ENCODE data around the gene BCL2L13.
"Not testable (repeated sequence)": the region's sequence is repeated elsewhere in the genome, so short reads cannot be mapped to it uniquely, and the experiment has no call there.

Gene BCL2L13

DNA sequence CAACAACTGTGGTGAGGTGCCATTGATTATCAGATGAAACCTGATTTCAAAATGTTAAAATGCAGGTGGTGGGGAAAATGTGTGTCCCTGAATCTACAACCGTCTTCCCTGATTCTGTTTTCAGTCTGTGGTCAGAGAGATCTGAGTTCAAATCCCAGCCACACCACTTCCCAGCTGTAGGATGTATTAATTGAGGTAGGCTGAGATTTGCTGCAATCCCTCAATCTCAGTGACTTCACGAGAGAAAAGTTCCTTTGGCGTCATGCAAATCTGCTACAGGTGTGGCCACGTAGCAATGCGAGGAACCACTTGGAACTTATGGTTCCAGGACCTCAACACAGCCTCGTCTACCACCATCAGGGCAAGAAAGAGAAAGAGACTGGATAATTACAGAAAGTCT lies 56.2 kb downstream of the BCL2L13 start:
- DNase-seq (ENCODE audit: low read depth, low spot score) = no peak

DNA sequence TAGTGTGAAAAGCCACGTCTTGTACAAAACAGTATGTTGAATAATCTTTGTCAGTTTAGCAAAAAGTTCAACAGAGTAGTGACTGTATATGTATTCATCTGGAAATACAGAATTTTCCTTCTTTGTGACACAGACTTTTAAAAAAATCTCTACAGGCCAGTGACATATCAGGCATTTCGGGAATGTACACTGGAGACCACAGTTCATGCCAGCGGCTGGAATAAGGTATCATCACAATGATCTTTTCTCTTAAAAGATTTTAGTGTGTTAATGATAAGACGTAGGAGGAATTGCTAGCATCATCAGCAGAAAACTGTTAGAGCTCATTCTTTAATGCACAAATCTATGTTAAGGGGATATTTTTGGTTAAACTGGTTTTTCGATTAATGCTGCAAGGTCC lies 57.4 kb downstream of the BCL2L13 start:
- no peak for DNase-seq (ENCODE audit: low read depth, low spot score)

DNA sequence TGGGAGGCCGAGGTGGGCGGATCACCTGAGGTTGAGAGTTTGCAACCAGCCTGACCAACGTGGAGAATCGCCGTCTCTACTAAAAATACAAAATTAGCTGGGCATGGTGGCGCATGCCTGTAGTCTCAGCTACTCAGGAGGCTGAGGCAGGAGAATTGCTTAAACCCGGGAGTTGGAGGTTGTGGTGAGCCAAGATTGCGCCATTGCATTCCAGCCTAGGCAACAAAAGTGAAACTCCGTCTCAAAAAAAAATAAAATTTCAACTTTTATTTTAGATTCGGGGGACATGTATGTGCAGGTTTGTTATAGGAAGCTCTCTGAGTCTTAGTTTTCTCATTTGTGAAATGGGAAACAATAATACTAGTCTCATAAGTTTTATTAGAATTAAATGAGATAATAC lies 58.6 kb downstream of the BCL2L13 start:
- DNase-seq (ENCODE audit: low read depth, low spot score) = not testable (repeated sequence)

DNA sequence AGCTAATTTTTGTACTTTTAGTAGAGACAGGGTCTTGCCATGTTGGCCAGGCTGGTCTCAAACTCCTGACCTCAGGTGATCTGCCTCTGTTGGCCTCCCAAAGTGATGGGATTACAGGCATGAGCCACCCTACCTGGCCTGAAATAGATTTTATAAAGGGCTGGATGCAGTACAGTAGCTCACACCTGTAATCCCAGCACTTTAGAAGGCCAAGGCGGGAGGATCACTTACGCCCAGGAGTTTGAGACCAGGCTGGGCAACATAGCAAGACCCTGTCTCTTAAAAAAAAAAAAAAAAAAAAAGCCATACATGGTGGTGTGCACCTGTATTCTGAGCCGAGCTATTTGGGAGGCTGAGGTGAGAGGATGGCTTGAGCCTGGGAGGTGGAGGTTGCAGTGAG lies 59.7 kb downstream of the BCL2L13 start:
- DNase-seq (ENCODE audit: low read depth, low spot score) = not testable (repeated sequence)

DNA sequence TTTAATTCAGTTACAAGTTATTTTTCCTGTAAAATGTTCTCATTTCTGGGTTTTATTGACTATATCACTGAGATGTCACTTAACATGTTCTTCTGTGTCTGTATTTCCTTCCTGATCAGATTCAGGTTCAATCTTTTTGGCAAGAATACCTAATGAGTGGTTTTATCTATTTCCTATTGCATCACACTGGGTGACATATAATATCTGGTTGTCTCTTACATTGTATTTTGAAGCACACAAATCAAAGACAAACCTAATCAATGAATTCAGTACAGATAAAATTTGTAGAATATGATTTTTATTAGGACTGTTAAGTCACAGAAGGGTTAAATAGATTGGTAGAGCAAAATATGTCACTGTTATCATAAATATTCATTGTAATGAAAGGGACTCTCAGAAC lies 60.4 kb downstream of the BCL2L13 start:
- DNase-seq (ENCODE audit: low read depth, low spot score) = no peak

DNA sequence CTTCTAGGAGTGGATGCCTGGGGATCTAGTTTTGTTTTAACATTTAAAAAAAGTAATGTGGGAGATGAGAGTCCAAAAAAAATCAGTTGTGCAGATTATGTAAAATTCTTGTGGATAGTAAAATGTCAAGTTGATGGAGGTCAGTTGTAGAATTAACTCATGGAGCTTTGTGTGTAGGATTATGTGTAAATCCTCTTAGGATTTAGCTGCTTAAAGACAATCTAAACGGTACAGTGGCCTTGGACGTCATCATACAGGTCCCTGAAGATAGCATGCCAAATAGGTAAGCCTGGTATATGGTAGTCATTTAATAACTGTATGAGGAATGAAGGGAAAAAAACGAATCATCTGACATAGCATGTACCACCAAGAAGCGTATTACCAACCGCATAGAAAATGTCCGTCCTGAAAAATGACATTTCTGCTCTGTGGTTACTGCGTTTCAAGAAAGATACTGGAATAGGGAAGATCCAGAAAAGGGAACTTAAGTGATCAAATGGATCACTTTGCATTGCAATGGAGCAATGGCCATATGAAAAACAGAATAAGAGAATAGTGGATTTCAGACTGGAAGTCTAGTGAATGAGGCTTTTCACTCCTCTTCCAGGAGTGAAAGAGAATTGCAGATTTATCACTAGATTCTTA lies 61.3 kb downstream of the BCL2L13 start:
- no peak for DNase-seq (ENCODE audit: low read depth, low spot score)

DNA sequence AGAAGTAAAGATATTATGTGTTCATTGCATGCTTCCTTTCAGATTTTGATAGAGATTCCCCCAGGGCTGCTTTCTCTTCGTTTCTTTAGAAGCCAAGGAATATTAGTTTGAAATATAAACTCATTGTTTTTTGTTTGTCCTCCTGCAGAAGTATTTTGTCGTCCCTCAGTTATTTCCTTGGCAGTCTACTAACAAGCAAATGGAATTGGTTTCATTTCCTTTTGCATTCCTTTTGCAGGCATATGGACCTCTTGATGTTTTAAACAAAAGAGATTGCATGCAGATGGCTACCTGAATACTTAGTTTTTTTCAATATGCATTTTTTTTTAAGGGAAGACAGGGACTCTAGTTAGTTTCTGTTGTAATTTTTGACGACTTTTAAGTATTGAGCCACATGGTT lies 62.2 kb downstream of the BCL2L13 start:
- no peak for DNase-seq (ENCODE audit: low read depth, low spot score)

DNA sequence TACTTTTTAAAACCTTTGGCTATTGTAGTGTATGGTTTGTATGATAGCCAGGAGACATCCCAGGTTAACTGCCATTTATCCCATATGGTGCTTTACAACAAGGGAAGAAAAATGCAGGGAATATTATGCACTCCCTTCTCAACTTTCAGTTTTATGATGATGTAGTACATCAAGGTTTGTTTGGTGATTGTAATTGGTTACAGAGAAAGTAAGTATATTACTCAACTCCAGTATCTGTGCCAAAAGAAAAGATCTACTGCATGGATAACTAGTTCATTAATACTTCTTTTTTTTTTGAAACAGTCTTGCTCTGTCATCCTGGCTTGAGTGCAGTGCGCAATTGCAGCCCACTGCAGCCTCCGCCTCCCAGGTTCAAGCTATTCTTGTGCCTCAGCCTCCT lies 65.3 kb downstream of the BCL2L13 start:
- DNase-seq (ENCODE audit: low read depth, low spot score) = no peak

DNA sequence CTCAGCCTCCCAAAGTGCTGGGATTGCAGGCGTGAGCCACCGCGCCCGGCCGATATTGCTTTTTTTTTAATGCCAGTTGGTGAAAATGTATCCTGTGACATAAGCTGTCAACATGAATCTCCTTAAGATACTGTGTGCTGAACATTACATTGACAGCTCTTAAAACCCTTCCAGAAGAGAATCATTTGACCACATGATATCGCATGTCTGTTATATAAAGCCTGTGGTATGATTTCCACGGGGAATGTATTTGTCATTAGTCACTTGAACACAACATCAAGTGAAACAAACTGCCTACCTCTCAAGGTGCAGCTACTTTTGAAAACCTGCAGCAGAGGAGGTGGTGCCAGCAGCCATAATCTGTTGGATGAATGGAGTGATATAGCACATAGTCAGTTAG lies 67.0 kb downstream of the BCL2L13 start:
- DNase-seq (ENCODE audit: low read depth, low spot score) = no peak

DNA sequence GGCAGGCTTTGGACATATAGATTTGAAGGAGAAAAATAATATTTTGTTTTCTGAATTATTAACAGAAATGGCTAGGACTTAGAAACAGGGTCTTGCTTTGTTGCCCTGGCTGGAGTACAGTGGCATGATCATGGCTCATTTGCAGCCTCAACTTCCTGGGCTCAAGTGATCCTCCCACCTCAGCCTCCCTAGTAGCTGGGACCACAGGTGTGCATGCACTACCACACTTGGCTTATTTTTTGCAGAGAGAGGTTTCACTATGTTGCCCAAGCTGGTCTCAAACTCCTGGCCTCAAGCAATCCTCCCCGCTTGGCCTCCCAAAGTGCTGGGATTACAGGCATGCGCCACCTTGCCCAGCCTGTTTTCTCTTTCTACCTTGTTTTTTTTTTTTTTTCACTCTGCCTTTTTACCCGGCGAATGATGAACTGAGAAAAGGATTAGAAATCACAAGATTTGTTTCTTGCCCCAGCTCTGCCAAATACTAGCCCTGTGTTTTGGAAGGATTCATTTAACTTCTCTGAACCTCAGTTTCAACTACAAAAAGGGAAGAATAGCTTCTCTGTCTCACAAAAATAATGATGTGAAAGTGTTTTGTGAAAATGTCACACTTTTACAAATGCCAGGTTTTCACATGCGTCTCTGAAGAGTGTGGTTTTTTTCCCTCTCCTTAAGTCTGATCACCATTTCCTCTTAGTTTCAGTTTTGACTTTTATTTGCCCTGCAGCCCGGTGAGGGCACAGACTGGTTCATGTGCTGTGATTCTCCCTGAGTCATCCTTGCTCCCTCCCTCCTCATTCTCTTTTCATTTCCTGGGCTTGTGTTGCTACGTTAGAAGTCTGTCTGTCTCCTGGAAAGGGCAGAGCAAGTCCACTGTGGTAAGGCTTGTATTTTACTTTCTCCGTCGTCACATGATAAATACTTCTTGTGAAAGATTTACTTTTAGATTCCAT lies 67.7 kb downstream of the BCL2L13 start:
- peak; percentile 12 for DNase-seq (ENCODE audit: low read depth, low spot score)

DNA sequence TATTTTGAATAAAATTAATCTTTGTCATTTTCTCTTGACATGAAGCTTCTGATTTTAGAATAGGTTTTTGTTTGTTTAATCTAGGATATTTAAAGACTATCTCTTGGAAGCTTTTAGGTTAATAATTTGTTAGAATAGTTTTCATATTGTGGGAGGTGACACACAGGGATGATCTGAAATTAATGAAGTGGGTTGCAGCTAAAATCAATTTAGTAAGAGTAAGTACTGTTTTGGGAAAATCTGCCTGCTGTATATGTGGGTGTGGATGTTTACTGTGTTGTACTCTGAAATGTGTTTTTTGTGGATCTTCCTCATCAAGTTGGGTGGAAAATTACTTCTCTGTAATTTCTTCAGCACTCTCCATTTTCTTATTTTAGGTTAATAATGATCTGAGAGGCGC lies 68.4 kb downstream of the BCL2L13 start:
- no peak for DNase-seq (ENCODE audit: low read depth, low spot score)

DNA sequence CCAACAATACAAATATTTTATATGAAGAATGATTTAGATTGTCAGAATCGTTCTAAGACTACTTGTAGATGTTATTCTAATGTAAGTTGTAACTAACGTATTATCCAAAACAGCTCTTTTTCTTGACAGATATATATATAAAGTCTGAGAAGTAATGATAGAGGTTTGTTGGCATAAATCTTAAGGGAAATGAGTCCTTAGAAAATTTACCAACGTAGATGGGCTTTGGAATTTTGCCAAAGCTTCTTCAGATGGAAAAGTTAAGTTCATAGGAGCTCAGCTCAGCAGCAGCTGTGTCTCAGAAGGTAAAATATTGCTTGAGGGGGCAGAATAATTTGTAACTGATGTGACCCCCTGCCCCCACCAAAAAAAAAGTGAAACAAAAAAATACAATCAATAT lies 69.0 kb downstream of the BCL2L13 start:
- DNase-seq (ENCODE audit: low read depth, low spot score) = no peak

DNA sequence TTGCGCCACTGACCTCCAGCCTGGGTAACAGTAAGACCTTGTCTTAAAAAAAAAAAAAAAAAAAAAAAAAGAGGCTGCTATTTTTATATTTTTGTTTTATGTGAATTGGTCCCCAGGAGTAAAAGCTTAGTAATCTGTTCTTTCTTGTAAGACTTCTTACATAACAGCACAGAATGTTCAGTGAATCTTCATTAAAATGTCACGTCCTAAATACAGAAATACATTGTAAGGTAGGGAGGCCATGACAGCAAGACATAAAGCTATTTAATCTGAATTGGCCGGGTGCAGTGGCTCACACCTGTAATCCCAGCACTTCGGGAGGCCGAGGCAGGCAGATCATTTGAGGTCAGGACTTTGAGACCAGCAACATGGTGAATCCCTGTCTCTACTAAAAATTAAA lies 71.5 kb downstream of the BCL2L13 start:
- DNase-seq (ENCODE audit: low read depth, low spot score) = no peak

DNA sequence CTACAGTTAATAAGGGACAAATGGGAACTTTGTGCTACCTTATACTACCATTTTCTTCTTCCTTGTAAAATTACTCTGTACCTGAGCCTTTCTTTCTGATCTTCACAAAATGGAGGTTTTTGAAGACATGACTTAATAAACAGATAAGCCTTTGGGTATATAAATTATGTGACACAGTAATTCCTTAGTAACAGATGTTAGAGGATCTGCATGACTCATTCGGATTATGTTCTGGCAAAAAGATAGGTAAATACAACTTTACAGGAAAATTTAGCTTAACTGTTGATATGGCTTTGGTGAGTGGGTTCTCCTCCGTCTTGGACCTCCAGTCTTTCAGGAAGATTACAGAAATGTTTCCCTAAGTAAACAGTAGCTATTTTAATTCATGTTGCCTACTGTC lies 73.9 kb downstream of the BCL2L13 start:
- DNase-seq (ENCODE audit: low read depth, low spot score) = no peak

DNA sequence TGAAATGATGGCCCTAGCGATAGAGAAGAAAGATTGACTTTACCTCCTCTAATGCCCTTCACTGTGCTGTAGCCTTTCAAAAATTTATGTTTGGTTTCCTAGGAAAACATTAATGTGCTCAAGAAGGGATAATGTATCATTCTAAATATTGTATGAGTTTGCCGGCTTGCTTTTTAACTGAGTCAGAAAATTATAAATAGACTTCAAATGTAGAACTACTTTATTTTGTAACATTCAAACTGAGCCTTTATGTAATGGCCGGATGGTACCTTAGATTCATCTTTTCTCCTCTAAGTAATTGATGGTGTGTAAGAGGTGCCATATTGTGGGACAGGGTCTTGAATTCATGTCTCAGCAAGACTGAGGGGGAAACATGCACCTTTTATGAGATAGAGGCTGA lies 78.0 kb downstream of the BCL2L13 start:
- no peak for DNase-seq (ENCODE audit: low read depth, low spot score)

DNA sequence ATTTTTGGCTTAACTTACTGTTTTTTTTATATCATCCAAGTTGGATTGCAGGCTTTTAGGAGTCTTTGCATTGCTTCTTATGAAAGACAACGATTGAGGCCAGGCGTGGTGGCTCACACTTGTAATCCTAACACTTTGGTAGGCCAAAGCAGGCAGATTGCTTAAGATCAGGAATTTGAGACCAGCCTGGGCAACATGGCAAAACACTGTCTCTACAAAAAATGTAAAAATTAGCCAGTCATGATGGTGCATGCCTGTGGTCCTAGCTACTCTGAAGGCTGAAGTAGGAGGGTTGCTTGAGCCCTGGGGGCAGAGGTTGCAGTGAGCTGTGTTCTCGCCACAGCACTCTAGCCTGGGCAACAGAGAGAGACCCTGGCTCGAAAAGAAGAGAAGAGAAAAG lies 79.2 kb downstream of the BCL2L13 start:
- DNase-seq (ENCODE audit: low read depth, low spot score) = no peak

DNA sequence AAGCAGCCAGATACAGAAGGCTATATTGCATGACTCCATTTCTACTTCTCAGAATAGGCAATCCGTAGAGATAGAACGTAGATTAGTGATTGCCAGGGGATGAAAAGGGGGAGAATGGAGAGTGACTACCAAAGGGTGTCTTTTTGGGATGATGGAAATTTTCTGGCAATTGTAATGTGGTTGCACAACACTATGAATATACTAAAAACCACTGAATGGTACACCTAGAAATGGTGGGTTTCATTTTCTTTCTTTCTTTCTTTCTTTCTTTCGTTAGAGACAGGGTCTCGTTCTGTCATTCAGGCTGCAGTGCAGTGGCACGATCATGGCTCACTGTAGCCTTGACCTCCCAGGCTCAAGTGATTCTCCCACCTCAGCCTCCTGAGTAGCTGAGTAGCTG lies 81.4 kb downstream of the BCL2L13 start:
- DNase-seq (ENCODE audit: low read depth, low spot score) = no peak

DNA sequence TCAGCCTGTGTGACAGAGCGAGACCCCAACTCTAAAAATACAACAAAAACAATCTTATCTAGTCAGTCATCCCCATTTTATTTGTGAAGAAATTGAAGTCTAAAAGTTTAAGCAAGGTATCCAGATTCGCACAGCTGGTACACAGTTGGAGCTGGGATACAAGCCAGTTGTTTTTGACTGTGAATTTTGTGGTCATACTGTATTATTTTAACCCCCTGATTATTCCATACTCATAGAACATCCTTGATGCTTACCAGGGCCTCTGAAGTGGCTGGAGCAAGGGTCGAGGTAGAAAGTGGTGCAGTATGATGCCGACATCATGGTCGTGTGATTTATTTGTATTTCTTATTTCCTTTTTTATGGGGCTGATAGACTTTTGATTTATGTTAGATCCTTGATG lies 85.7 kb downstream of the BCL2L13 start:
- DNase-seq (ENCODE audit: low read depth, low spot score) = no peak

DNA sequence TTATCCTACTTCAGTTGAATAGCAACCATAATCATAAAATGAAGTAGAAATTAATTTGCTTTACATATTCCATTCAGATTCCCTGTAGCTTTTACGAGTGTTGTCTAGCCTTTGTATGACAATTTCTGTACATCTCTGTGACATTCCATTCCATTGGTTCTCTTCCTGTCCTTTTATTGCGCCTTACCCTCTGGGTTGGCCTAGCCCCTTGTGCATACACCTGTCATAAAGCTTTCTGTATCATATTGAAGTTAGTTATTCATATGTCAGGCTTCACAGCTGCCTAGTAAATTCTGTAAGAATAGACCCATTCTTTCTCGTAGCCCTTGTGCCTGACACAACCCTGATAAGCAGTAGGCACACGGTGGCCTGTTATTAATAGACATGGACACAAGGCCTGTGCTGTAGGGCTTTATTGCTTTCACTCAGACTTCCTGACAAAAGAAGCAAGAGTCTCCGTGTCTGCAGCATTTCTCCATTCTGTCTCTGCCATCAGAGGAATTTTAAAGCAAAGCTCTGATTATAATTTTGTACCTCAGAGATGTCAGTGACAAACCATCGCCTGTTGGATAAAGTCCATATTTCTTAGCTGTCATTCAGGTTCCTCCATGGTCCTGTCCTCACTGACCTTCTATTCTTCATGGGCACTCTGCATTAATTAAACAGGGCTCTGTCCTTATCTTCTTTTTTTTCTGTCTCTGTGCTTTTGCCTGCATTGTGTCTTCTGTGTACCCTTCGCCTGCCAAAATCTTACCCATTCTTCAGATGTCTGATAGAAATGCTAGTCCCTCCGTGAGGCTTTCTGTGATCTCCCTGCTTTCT lies 86.3 kb downstream of the BCL2L13 start:
- DNase-seq (ENCODE audit: low read depth, low spot score) = no peak

DNA sequence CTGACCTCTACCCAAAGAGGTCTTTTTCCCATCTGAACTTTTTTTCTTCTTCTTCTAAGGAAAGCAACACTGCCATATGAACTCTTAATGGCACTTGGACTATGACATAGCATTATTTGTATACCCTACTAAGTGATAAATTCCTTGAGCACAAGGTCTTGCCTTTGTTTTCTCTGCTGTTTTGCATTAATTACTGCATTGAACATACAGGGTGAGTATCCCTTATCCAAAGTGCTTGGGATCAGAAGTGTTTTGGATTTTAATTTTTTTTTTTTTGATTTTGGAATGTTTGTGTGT lies 86.9 kb downstream of the BCL2L13 start:
- no peak for DNase-seq (ENCODE audit: low read depth, low spot score)

DNA sequence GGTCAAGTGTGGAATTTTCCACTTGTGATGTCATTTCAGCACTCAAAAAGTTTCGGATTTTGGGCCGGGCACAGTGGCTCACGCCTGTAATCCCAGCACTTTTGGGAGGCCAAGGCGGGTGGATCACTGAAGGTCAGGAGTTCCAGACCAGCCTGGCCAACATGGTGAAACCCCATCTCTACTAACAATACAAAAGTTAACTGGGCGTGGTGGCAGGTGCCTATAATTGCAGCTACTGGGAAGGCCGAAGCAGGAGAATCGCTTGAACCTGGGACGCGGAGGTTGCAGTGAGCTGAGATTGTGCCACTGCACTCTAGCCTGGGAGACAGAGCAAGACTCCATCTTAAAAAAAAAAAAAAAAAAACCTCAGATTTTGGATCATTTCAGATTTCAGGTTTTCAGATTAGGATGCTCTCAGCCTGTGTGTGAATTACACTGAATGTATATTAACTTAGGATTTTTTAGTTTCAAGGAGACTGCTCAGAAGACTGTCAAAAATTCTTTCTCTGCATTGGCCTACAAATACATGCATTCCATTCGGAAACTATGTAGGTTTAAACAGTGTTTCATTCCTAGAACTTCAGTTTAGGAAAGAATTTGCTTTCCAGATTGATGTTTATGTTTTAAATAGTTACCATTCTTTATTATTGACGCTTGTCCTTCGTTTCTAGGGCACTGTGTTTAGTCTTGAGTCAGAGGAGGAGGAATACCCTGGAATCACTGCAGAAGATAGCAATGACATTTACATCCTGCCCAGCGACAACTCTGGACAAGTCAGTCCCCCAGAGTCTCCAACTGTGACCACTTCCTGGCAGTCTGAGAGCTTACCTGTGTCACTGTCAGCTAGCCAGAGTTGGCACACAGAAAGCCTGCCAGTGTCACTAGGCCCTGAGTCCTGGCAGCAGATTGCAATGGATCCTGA lies 87.7 kb downstream of the BCL2L13 start:
- no peak for DNase-seq (ENCODE audit: low read depth, low spot score)

Data from iPS DF 19.7 (cell line).